ENCODE results near the gene MYLK.
"Not testable (repeated sequence)": the region's sequence is repeated elsewhere in the genome, so short reads cannot be mapped to it uniquely, and the experiment has no call there.

Gene MYLK

DNA sequence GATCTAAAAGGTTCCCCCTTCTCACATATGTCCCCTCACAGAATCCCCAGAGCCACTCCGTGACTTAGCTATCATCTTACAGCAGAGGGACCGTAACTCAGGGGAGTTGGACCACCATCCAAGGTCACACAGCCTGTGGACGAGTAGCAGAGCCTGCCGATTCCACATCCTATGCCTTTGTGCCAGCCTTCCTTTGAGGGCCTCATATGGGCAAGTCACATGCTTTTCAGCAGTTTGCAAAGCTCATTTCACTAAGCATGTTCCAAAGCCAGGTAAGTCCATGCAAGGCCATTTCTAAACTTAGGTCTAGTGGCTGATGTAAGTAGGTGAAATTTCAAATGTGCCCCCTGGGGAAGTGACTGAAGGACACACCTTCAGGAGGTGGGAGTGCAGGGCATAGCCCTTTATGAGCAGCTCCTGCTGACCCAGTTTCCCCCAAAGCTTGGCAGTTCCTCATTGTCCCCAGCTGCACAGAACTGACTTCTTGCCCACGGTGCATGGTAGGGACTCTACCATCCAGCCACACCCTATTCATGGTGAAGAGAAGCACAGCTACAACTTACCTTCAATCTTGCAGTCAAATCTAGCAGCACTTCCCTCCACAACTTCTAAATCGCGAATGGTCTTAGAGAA is 265.9 kb downstream of the MYLK start:
- no peak for DNase-seq

DNA sequence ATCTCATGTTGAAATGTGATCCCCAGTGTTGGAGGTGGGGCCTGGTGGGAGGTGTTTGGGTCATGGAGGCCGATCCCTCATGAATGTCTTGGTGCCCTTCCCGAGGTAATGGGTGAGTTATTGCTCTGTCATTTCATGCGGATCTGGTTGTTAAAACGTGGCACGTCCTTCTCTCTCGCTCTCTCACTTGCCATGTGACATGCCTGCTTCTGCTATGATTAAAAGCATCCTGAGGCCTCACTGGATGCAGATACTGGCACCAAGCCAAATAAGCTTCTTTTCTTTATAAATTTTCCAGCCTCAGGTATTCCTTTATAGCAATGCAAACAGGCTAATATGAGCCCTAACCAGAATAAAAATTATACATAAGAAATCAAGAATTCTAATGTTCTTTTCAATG is 267.5 kb downstream of the MYLK start:
- DNase-seq, result no peak

DNA sequence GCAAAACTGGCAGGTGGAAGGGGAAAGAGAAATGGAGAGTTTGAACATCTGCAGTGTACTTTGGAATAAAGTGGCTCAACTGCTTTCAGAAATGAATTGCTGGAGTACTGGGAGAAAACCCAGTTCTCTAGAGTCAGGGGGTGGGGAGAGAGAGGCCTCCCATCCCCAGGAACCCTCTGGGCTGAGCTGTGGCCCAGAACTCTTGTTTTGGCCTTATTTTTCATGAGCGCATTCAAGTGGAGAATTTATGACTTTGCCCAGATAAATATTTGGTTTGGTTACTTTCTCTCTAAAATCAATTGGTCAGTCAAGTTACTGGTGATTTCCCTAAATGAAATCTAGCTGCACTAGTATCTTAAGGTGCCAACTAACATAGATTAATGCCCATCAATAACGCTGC is 270.6 kb downstream of the MYLK start:
- no peak for DNase-seq

DNA sequence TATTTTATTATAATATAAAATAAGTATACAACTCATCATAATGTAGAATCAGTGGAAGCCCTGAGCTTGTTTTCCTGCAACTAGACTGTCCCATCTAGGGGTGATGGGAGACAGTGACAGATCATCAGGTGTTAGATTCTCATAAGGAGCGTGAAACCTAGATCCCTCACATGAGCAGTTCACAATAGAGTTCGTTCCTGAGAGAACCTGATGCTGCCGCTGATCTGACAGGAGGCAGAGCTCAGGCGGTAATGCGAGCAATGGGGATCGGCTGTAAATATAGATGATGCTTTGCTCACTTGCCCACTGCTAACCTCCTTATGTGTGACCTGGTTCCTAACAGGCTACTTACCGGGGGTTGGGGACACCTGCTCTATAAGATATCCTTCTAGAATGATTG is 272.5 kb downstream of the MYLK start:
- not testable (repeated sequence) for DNase-seq

GRCh38 chr3:123611082-123611481 is 273.1 kb downstream of the MYLK start:
- DNase-seq, result no peak

DNA sequence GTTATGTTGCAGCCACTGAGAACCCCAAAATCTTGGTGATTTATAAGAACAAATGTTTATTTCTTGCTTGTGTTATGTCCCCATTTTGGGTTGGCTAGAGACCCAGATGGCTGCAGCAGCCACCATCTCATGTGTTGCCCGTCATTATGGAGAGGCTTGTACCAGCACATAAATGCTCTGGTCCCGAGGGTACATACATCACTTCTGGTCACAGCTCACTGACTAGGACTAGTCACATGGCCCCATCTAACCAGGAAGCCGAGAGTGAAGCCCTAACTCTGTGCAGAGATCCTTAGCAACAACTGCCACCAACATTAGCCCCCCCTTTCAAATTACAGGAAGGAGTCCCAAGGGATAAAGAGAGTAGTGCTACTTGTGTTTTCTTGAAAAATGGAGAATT is 273.8 kb downstream of the MYLK start:
- DNase-seq, result no peak

DNA sequence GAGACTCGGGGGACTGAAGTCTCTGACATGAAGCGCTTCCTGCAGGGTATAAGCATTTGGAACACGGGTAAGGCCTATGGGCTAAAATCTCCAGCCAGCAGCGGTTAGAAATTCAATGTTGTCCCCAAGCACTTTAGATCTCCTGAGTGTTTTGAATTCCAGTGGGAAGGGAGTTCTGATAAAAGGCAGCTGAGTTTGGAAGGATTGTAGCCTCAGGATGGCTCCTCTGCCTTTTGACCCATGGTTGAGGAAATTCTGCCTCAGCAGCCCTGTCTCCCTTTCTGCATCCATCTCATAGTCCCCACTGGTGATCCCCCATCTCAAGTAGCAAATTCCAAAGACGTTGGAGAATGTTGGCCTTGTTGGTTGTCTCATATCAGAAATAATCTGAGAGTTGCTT is 275.1 kb downstream of the MYLK start:
- no peak for DNase-seq

DNA sequence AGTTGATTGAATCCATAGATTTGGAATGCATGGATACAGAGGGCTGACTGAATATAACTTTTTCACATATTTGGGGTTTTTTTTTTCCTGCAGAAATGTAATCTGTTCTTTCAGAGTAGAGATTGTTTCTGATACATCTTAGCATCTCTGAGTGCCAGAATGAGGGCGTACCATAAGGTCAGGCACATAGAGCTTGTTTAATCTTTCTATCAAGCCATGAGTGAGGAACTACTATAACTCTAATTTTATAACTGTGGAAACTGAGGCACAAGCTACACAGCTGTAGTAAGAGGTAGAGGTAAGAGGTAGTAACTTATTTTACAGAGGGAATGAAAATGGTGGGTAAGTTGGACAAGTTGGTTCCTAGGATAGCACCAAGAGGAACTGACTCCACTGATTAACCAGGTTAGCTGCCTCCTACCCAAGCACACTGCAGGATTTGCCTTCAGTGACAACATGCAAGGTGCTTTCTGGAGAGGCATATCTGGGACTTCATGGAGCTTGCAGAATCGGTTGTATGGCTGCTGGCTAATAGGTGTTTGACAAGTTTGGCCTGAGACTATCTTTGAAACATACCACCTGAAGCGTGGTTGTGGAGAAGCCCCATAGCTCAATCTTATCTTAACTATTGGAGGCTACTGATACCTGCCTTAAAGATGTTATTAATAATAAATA is 275.7 kb downstream of the MYLK start:
- DNase-seq, result no peak

DNA sequence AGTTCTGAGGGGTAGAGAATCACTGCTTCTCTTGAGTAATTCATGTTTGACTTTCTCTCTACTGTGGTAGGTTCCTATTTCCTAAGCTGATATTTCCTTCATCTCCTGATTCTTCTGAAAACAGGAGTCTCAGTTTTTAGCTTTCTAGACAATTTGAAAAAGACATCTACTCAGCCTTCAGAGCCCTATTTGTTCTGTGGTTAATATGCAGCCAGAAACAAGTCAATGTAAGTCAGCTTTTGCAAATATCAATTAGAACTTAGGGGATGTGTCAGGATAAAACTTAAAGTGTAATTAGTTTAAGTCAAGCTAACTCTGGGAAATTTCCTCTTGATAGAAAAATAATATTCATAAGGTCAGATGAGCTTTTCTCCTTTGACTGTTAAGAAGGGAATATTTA is 277.6 kb downstream of the MYLK start:
- no peak for DNase-seq

DNA sequence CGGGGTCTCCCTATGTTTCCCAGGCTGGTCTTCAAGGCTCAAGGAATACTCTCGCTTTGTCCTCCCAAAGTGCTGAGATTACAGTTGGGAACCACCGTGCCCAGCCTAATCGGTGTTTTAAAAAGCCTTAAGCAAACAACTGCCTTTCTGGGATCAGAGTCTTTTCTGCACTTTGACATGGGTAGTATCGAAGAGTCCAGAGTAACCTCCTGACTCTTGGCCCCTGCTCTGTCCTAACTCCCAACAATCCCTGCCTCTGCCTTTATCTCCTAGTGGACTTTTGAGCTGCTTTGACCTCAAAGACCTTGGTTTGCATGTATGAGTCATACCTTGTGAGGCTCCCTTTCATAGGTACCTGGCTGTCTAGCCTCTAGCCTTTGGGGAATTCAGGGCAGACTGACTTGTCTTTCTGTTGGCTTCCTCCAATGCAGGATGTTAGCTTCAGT is 278.3 kb downstream of the MYLK start:
- no peak for DNase-seq

DNA sequence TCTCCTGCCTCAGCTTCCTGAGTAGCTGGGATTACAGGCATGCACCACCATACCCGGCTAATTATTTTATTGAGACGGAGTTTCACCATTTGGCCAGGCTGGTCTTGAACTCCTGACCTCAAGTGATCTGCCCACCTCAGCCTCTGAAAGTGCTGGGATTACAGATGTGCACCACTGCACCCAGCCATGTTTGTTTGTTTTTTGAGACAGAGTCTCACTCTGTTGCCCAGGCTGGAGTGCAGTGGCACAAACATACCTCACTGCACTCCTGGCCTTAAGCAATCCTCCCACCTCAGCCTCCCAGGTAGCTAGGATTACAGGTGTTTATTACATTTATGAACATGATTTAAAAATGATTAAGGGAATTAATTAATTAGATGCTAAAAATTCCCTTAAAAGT is 281.0 kb downstream of the MYLK start:
- not testable (repeated sequence) for DNase-seq

DNA sequence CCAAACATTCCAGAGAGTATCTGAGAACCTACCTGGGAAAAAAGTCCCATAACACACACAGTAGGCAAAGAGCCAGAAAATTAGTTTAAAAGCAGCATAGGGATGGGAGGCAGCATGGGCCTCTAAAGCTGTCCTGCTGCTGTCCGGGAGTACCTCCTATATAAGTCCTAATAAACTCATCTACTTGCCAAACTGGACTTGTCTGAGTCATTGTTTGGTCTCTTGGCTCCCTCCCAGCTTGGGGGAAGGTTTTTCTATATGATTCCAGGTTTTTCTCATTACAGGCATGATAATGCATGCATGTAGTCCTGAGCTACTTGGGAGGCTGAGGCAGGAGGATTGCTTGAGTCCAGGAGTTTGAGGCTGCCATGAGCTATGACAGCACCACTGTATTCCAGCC is 281.8 kb downstream of the MYLK start:
- DNase-seq, result peak; percentile 96

DNA sequence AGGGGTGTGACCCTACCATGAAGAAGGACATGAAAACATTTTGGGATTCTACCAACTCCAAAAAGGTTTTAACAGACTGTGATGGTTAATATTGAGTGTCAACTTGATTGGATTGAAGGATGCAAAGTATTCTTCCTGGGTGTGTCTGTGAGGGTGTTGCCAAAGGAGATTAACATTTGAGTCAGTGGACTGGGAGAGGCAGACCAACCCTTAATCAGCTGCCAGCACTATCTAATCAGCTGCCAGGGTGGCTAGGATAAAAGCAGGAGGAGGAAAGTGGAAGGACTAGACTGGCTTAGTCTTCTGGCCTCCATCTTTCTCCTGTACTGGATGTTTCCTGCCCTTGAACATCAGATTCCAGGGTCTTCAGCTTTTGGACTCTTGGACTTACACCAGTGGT is 283.3 kb downstream of the MYLK start:
- not testable (repeated sequence) for DNase-seq

GRCh38 chr3:123597561-123597960 is 286.6 kb downstream of the MYLK start:
- no peak for DNase-seq

DNA sequence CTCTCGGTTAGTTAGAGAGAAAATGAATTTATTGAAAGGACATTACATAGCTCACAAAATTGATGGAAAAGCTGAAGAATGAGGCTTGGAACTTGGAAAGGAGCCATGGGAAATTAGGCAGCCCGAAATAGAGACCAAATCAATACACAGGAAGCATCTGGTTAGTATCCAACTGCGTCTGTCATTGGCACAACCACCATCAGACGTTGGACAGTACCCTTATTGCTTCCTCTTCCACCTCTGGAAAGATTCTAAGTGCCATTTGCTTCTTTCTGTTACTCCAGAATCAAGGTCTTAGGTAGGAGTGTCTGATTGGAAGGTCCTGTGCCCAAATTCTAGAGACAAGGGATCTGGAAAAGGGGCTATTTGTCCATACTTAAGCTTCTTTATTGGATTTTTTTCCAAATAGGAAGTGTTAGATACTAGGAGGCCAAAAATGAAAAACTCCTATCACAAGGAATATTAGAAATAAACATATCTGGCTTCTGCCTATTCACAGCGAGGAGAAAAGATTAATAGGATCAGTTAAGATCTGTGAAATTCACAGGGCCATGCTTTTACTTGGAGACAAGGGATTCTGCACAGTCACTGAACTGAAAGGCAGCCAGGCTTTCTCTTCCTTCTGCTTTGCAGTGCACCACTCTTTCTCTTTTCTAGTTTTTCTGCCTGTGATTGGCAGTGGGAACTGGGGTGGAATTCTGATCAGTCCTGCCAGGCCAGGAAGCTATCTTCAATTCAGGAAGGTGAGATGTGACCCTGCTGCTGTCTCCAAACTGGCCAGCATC is 288.5 kb downstream of the MYLK start:
- DNase-seq, result no peak

- no peak for DNase-seq
Measured at GRCh38 chr3:123593381-123593780, 290.8 kb downstream of the MYLK start.

DNA sequence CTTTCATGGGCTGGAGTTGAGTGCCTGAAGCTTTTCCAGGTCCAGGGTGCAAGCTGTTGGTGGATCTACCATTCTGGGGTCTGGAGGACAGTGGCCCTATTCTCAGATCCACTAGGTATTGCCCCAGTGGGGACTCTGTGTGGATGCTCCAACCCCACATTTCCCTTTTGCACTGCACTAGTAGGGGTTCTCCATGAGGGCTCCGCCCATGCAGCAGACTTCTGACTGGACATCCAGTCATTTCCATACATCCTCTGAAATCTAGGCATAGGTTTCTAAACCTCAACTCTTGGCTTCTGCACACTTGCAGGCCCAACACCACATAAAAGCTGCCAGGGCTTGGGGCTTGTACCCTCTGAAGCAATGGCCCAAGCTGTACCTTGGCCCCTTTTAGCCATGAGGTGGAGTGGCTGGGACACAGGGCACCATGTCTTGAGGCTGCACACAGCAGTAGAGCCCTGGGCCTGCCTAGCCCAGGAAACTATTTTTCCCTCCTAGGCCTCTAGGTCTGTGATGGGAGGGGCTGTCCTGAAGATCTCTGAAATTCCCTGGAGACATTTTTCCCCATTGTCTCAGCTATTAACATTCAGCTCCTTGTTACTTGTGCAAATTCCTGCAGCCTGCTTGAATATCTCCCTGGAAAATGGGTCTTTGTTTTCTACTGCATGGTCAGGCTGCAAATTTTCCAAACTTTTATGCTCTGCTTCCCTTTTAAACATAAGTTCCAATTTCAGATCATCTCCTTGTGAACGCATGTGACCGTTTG is 293.3 kb downstream of the MYLK start:
- no peak for DNase-seq

GRCh38 chr3:123587401-123587800 is 296.7 kb downstream of the MYLK start:
- no peak for DNase-seq

GRCh38 chr3:123586968-123587367 is 297.2 kb downstream of the MYLK start:
- DNase-seq, result peak; percentile 52

GRCh38 chr3:123586131-123586530 is 298.0 kb downstream of the MYLK start:
- peak; percentile 72 for DNase-seq

GRCh38 chr3:123584988-123585937 is 298.9 kb downstream of the MYLK start, which contains the start of gene HACD2:
HACD2 (minus strand) TSS chr3:123585053; CDS start chr3:123585027, 26 bp downstream.
- peak; percentile 97 for DNase-seq

Data from fibroblast of skin of right quadriceps (primary cell).